Measurements from ENCODE around the gene OR1Q1. TPM values are rescaled to one million over a fixed set of nuclear protein-coding genes. Genes with fewer than 3 reads are reported as not detected.

The OR1Q1 gene
- total and polyA plus RNA-seq, 9 of the 15 experiments (the other 6 are each of a cell fraction or from before 2014, with no cell fraction given): not detected

DNA sequence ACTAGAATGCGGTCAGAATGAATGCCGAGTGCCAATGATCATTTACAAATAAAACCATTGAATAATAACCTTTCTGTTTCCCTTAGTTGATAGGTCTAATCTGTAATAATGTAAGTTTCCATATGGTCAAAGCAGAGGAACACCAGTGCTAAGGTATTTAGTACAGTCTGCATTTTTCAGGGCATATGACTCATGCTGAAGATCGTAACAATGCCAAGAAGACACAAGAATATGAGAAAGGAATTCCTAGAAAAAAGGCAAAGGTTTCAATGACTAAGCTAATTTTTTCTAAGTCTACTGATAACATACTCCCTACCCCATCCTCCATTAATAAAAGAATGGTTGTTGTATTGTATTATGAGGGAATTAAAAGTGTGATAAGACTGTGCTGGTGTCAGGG lies 34.2 kb upstream of the OR1Q1 start (continued):
- 0 out of 4 replicates have a peak, but pooled peaks have one; percentile 22 to 45 for TF ChIP-seq MNT (conservative IDR thresholded peaks at IDR 0.05)
- TF ChIP-seq ZNF785 (CRISPR knock-in tag; IDR thresholded peaks at IDR 0.05): no peak
- TF ChIP-seq KLF10 (CRISPR knock-in tag; IDR thresholded peaks at IDR 0.05): no peak
- TF ChIP-seq ZBTB33 (CRISPR knock-in tag; IDR thresholded peaks at IDR 0.05): no peak
- 0 out of 4 replicates have a peak, but pooled peaks have one; percentile 31 for TF ChIP-seq KDM1A (IDR thresholded peaks at IDR 0.05)
- no peak for TF ChIP-seq CREM (IDR thresholded peaks at IDR 0.05; ENCODE audit: low read depth)
- TF ChIP-seq NBN (IDR thresholded peaks at IDR 0.05; ENCODE audit: low read depth): 0 out of 2 replicates have a peak, but pooled peaks have one; percentile 25
- no peak for TF ChIP-seq PHTF2 (CRISPR knock-in tag; IDR thresholded peaks at IDR 0.05)
- TF ChIP-seq ZNF140 (CRISPR knock-in tag; IDR thresholded peaks at IDR 0.05): no peak
- TF ChIP-seq BRF1 (IDR thresholded peaks at IDR 0.05; ENCODE audit: borderline replicate concordance, extremely low read depth, insufficient read length): no peak
- peak; percentile 56; the same call in 1 of the 2 replicates for TF ChIP-seq SMARCC2 (IDR thresholded peaks at IDR 0.05; ENCODE audit: low read depth)
- no peak for TF ChIP-seq HES1 (IDR thresholded peaks at IDR 0.05; ENCODE audit: low read depth)
- TF ChIP-seq ZNF384 (IDR thresholded peaks at IDR 0.05; ENCODE audit: low read depth, low read length): no peak
- TF ChIP-seq, protein P1, sequence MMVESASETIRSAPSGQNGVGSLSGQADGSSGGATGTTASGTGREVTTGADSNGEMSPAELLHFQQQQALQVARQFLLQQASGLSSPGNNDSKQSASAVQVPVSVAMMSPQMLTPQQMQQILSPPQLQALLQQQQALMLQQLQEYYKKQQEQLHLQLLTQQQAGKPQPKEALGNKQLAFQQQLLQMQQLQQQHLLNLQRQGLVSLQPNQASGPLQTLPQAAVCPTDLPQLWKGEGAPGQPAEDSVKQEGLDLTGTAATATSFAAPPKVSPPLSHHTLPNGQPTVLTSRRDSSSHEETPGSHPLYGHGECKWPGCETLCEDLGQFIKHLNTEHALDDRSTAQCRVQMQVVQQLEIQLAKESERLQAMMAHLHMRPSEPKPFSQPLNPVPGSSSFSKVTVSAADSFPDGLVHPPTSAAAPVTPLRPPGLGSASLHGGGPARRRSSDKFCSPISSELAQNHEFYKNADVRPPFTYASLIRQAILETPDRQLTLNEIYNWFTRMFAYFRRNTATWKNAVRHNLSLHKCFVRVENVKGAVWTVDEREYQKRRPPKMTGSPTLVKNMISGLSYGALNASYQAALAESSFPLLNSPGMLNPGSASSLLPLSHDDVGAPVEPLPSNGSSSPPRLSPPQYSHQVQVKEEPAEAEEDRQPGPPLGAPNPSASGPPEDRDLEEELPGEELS (CRISPR knock-in tag; IDR thresholded peaks at IDR 0.05; ENCODE audit: borderline replicate concordance): no peak
- no peak for TF ChIP-seq RBM14 (IDR thresholded peaks at IDR 0.05; ENCODE audit: borderline replicate concordance, insufficient read depth, low read depth, low read length)
- TF ChIP-seq, protein P2, sequence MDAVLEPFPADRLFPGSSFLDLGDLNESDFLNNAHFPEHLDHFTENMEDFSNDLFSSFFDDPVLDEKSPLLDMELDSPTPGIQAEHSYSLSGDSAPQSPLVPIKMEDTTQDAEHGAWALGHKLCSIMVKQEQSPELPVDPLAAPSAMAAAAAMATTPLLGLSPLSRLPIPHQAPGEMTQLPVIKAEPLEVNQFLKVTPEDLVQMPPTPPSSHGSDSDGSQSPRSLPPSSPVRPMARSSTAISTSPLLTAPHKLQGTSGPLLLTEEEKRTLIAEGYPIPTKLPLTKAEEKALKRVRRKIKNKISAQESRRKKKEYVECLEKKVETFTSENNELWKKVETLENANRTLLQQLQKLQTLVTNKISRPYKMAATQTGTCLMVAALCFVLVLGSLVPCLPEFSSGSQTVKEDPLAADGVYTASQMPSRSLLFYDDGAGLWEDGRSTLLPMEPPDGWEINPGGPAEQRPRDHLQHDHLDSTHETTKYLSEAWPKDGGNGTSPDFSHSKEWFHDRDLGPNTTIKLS (IDR thresholded peaks at IDR 0.05; ENCODE audit: borderline replicate concordance, low read depth): no peak
- TF ChIP-seq GTF3C2 (IDR thresholded peaks at IDR 0.05; ENCODE audit: borderline replicate concordance, extremely low read depth, insufficient read length): no peak
